NB4 (cell line): ENCODE measurements around the gene COTL1.

Source experiments
- DNase-seq: peaks from one replicate; pipeline ENCODE4 v3.0.0; 2010; ENCODE audit warnings: low read depth
- H3K4me3 ChIP-seq: one replicate; pipeline ENCODE4 v1.5.1; 2011; ENCODE audit warnings: mild to moderate bottlenecking, low read depth, low read length, moderate library complexity
- CTCF ChIP-seq: IDR thresholded peaks from one replicate; pipeline ENCODE4 v1.5.1; 2012; ENCODE audit warnings: low read depth, low read length
- MAX ChIP-seq: IDR thresholded peaks from 2 replicates; pipeline ENCODE4 v1.6.1; 2011; ENCODE audit warnings: low read depth, low read length
- MYC ChIP-seq: IDR thresholded peaks from 2 replicates; pipeline ENCODE4 v1.6.1; 2011; ENCODE audit warnings: low read depth, low read length
- POLR2A ChIP-seq: IDR thresholded peaks from 2 replicates; pipeline ENCODE4 v1.6.1; 2011; ENCODE audit warnings: mild to moderate bottlenecking; ENCODE audit not compliant: insufficient read length; ENCODE audit errors: extremely low read depth

The COTL1 gene

GRCh38 chr16:84611041-84611440, 6.8 kb downstream of the COTL1 start:
- no peak overlapping the region for H3K4me3 ChIP-seq
- TF ChIP-seq POLR2A (no peak), MAX (no peak), CTCF (no peak), MYC (no peak)
- DNase-seq, result no peak

- H3K4me3 ChIP-seq, result no peak overlapping the region
- no peak for DNase-seq
- TF ChIP-seq POLR2A (no peak), MYC (no peak), MAX (no peak), CTCF (no peak)
Observed at GRCh38 chr16:84610376-84610775, 7.5 kb downstream of the COTL1 start.

- TF ChIP-seq CTCF (no peak), MAX (no peak), MYC (no peak), POLR2A (no peak)
- no peak overlapping the region for H3K4me3 ChIP-seq
- no peak for DNase-seq
Observed at GRCh38 chr16:84609563-84610177, 8.2 kb downstream of the COTL1 start.

- no peak for DNase-seq
Observed at GRCh38 chr16:84608282-84608681, 9.6 kb downstream of the COTL1 start.

GRCh38 chr16:84607694-84608093, 10.2 kb downstream of the COTL1 start:
- DNase-seq, result peak; percentile 85
- TF ChIP-seq POLR2A (no peak), MYC (no peak), MAX (no peak; the same call in 1 of the 2 replicates), CTCF (no peak)
- no peak overlapping the region for H3K4me3 ChIP-seq

More at GRCh38 chr16:84608282-84608681, 9.6 kb downstream of the COTL1 start:
- no peak overlapping the region for H3K4me3 ChIP-seq
- TF ChIP-seq POLR2A, result no peak
- no peak for TF ChIP-seq CTCF
- TF ChIP-seq MYC, result no peak

GRCh38 chr16:84607061-84607460, 10.8 kb downstream of the COTL1 start:
- no peak for DNase-seq
- TF ChIP-seq CTCF (no peak), MYC (no peak), POLR2A (no peak), MAX (no peak)
- H3K4me3 ChIP-seq, result no peak overlapping the region
